Nephron (organoid): ENCODE data around the gene PANK2.
"Not testable (repeated sequence)": the region's sequence is repeated elsewhere in the genome, so short reads cannot be mapped to it uniquely, and the experiment has no call there.

ENCODE experiments used
- H3K27ac Mint-ChIP-seq, 3 experiments: 2 replicates each; pipeline ENCODE4 v1.8.0; 2020; ENCODE audit warnings: mixed read lengths in 3 of 3, mild to moderate bottlenecking in 2 of 3, moderate library complexity in 1 of 3
- H3K27me3 Mint-ChIP-seq: 2 replicates; pipeline ENCODE4 v1.8.0; 2021; ENCODE audit warnings: low read depth, mild to moderate bottlenecking, moderate library complexity, mixed read lengths
- H3K36me3 Mint-ChIP-seq: 2 replicates; pipeline ENCODE4 v1.8.0; 2020; ENCODE audit warnings: low read depth, mixed read lengths
- H3K4me1 Mint-ChIP-seq: 2 replicates; pipeline ENCODE4 v1.8.0; 2020; ENCODE audit warnings: mixed read lengths
- H3K4me3 Mint-ChIP-seq, 3 experiments: 2 replicates each; pipeline ENCODE4 v1.8.0; 2020; ENCODE audit warnings: mild to moderate bottlenecking in 3 of 3, mixed read lengths in 3 of 3, moderate library complexity in 2 of 3
- H3K9me3 Mint-ChIP-seq: 2 replicates; pipeline ENCODE4 v1.8.0; 2020; ENCODE audit warnings: mixed read lengths
- CTCF ChIP-seq, 3 experiments: fragments of 200-600 bp; sonication (generic); IDR thresholded peaks; one replicate each; pipeline ENCODE4 v1.5.0; 2021; ENCODE audit warnings: antibody characterized with exemption in 3 of 3; ENCODE audit not compliant: unreplicated experiment in 3 of 3

The PANK2 gene

GRCh38 chr20:3970016-3970415, 80.8 kb downstream of the PANK2 start:
- H3K27me3 Mint-ChIP-seq, result no peaks in the 10 kb centered on the region
- H3K9me3 Mint-ChIP-seq, result peaks cover 11% of the 10 kb centered on the region
- no peak overlapping the region for H3K4me3 Mint-ChIP-seq
- H3K36me3 Mint-ChIP-seq, result peaks cover 73% of the 10 kb centered on the region
- no peak overlapping the region for H3K27ac Mint-ChIP-seq
- TF ChIP-seq CTCF (IDR thresholded peaks at IDR 0.05; ENCODE audit: unreplicated experiment in 3 of 3), result no peak
- no peaks in the 10 kb centered on the region for H3K4me1 Mint-ChIP-seq

- Mint-ChIP-seq H3K36me3 (peaks cover 79% of the 10 kb centered on the region), H3K27ac (peak overlapping the region in 1 of 3 experiments; percentile 18), H3K27me3 (no peaks in the 10 kb centered on the region), H3K4me3 (no peak overlapping the region), H3K9me3 (peaks cover 11% of the 10 kb centered on the region), H3K4me1 (no peaks in the 10 kb centered on the region)
- TF ChIP-seq CTCF (IDR thresholded peaks at IDR 0.05; ENCODE audit: unreplicated experiment in 3 of 3), result no peak
Measured at GRCh38 chr20:3971145-3971544, 82.0 kb downstream of the PANK2 start.

- Mint-ChIP-seq H3K4me3 (no peak overlapping the region), H3K27me3 (no peaks in the 10 kb centered on the region), H3K27ac (no peak overlapping the region), H3K36me3 (peaks cover 72% of the 10 kb centered on the region), H3K9me3 (peaks cover 11% of the 10 kb centered on the region), H3K4me1 (no peaks in the 10 kb centered on the region)
- no peak for TF ChIP-seq CTCF (IDR thresholded peaks at IDR 0.05; ENCODE audit: unreplicated experiment in 3 of 3)
Measured at GRCh38 chr20:3972161-3972560, 83.0 kb downstream of the PANK2 start.

GRCh38 chr20:3972631-3973030, 83.4 kb downstream of the PANK2 start:
- H3K27ac Mint-ChIP-seq, H3K4me3 Mint-ChIP-seq, H3K27me3 Mint-ChIP-seq, H3K4me1 Mint-ChIP-seq: not testable (repeated sequence)
- peaks cover 70% of the 10 kb centered on the region for H3K36me3 Mint-ChIP-seq
- peaks cover 11% of the 10 kb centered on the region for H3K9me3 Mint-ChIP-seq

GRCh38 chr20:3973705-3974104, 84.5 kb downstream of the PANK2 start:
- Mint-ChIP-seq H3K27me3 (no peaks in the 10 kb centered on the region), H3K9me3 (peaks cover 11% of the 10 kb centered on the region), H3K4me1 (no peaks in the 10 kb centered on the region), H3K27ac (no peak overlapping the region), H3K4me3 (no peak overlapping the region), H3K36me3 (peaks cover 65% of the 10 kb centered on the region)
- TF ChIP-seq CTCF (IDR thresholded peaks at IDR 0.05; ENCODE audit: unreplicated experiment in 3 of 3), result no peak

GRCh38 chr20:3976511-3976910, 87.3 kb downstream of the PANK2 start:
- Mint-ChIP-seq H3K36me3 (peaks cover 40% of the 10 kb centered on the region), H3K4me3 (no peak overlapping the region), H3K9me3 (peaks cover 2% of the 10 kb centered on the region), H3K27ac (no peak overlapping the region), H3K4me1 (peaks cover 6% of the 10 kb centered on the region), H3K27me3 (no peaks in the 10 kb centered on the region)
- no peak for TF ChIP-seq CTCF (IDR thresholded peaks at IDR 0.05; ENCODE audit: unreplicated experiment in 3 of 3)
